ENCODE measurements around the gene CMC1. TPM values are rescaled to one million over a fixed set of nuclear protein-coding genes. Genes with fewer than 3 reads are reported as not detected.
A peak's percentile ranks its signal among the peaks of the same experiment; 100 is the strongest.
"Not testable (repeated sequence)": the region's sequence is repeated elsewhere in the genome, so short reads cannot be mapped to it uniquely, and the experiment has no call there.

The CMC1 gene
- total RNA-seq, 1 experiment from 2014 or later: 15.9 TPM

GRCh38 chr3:28268989-28269388, 27.6 kb downstream of the CMC1 start:
- DNase-seq (ENCODE audit: low read depth, low spot score) (no peak), ATAC-seq (no peak)
- Histone ChIP-seq H3K4me3 (ENCODE audit: low read depth in 2 of 2, low read length in 2 of 2) (no peak overlapping the region), H3K4me1 (ENCODE audit: control insufficient read depth, insufficient read depth, low read length) (no peaks in the 10 kb centered on the region), H3K27ac (ENCODE audit: low read length) (no peak overlapping the region), H3K27me3 (ENCODE audit: control insufficient read depth, insufficient read depth, low read length) (no peaks in the 10 kb centered on the region), H3K36me3 (ENCODE audit: control insufficient read depth, insufficient read depth, low read length) (no peaks in the 10 kb centered on the region), H3K9me3 (ENCODE audit: control insufficient read depth, insufficient read depth, low read depth, low read length) (no peaks in the 10 kb centered on the region)
- ChIA-PET CTCF (interaction anchor here (0.7 kb wide), 1 partner anchor 557 kb away, joined by 4 read pairs; no protein-coding TSS in a partner anchor), POLR2A (no interaction called here)
- no TSS peak for BruUV-seq (replicated peaks)
- intact Hi-C loops (cut with micrococcal nuclease; ENCODE audit: unreplicated experiment): no loop called here
- TF ChIP-seq TCF7L2 (IDR thresholded peaks at IDR 0.05; ENCODE audit: low read depth, low read length) (no peak), SIN3A (IDR thresholded peaks at IDR 0.05; ENCODE audit: borderline replicate concordance, insufficient read depth, low read depth, low read length) (no peak), POLR2AphosphoS5 (IDR thresholded peaks at IDR 0.05; ENCODE audit: low read depth, low read length) (no peak)
- TF ChIP-seq, protein P1, sequence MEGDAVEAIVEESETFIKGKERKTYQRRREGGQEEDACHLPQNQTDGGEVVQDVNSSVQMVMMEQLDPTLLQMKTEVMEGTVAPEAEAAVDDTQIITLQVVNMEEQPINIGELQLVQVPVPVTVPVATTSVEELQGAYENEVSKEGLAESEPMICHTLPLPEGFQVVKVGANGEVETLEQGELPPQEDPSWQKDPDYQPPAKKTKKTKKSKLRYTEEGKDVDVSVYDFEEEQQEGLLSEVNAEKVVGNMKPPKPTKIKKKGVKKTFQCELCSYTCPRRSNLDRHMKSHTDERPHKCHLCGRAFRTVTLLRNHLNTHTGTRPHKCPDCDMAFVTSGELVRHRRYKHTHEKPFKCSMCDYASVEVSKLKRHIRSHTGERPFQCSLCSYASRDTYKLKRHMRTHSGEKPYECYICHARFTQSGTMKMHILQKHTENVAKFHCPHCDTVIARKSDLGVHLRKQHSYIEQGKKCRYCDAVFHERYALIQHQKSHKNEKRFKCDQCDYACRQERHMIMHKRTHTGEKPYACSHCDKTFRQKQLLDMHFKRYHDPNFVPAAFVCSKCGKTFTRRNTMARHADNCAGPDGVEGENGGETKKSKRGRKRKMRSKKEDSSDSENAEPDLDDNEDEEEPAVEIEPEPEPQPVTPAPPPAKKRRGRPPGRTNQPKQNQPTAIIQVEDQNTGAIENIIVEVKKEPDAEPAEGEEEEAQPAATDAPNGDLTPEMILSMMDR (IDR thresholded peaks at IDR 0.05): peak; percentile 18; the same call in 1 of the 2 replicates
- TF ChIP-seq, protein P2, sequence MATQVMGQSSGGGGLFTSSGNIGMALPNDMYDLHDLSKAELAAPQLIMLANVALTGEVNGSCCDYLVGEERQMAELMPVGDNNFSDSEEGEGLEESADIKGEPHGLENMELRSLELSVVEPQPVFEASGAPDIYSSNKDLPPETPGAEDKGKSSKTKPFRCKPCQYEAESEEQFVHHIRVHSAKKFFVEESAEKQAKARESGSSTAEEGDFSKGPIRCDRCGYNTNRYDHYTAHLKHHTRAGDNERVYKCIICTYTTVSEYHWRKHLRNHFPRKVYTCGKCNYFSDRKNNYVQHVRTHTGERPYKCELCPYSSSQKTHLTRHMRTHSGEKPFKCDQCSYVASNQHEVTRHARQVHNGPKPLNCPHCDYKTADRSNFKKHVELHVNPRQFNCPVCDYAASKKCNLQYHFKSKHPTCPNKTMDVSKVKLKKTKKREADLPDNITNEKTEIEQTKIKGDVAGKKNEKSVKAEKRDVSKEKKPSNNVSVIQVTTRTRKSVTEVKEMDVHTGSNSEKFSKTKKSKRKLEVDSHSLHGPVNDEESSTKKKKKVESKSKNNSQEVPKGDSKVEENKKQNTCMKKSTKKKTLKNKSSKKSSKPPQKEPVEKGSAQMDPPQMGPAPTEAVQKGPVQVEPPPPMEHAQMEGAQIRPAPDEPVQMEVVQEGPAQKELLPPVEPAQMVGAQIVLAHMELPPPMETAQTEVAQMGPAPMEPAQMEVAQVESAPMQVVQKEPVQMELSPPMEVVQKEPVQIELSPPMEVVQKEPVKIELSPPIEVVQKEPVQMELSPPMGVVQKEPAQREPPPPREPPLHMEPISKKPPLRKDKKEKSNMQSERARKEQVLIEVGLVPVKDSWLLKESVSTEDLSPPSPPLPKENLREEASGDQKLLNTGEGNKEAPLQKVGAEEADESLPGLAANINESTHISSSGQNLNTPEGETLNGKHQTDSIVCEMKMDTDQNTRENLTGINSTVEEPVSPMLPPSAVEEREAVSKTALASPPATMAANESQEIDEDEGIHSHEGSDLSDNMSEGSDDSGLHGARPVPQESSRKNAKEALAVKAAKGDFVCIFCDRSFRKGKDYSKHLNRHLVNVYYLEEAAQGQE (IDR thresholded peaks at IDR 0.05; ENCODE audit: insufficient read depth in 1 of 2, low read depth in 2 of 2, low read length in 1 of 2): no peak
- in situ Hi-C loops (cut with HindIII; ENCODE audit: low pct_unique_long_range_greater_than_20kb, low sequenced_read_pairs): no loop called here

- in situ Hi-C loops (cut with HindIII; ENCODE audit: low pct_unique_long_range_greater_than_20kb, low sequenced_read_pairs); ATAC-seq; DNase-seq (ENCODE audit: low read depth, low spot score); H3K27me3 ChIP-seq (ENCODE audit: control insufficient read depth, insufficient read depth, low read length); intact Hi-C loops (cut with micrococcal nuclease; ENCODE audit: unreplicated experiment); H3K9me3 ChIP-seq (ENCODE audit: control insufficient read depth, insufficient read depth, low read depth, low read length); H3K36me3 ChIP-seq (ENCODE audit: control insufficient read depth, insufficient read depth, low read length); POLR2A ChIA-PET; H3K4me3 ChIP-seq (ENCODE audit: low read depth in 2 of 2, low read length in 2 of 2); BruUV-seq (replicated peaks); CTCF ChIA-PET; H3K27ac ChIP-seq (ENCODE audit: low read length); H3K4me1 ChIP-seq (ENCODE audit: control insufficient read depth, insufficient read depth, low read length): not testable (repeated sequence)
Measured at GRCh38 chr3:28269884-28270283, 28.5 kb downstream of the CMC1 start.

GRCh38 chr3:28273837-28274236, 32.4 kb downstream of the CMC1 start:
- no peaks in the 10 kb centered on the region for H3K36me3 ChIP-seq (ENCODE audit: control insufficient read depth, insufficient read depth, low read length)
- no peaks in the 10 kb centered on the region for H3K9me3 ChIP-seq (ENCODE audit: control insufficient read depth, insufficient read depth, low read depth, low read length)
- DNase-seq (ENCODE audit: low read depth, low spot score): no peak
- in situ Hi-C loops (cut with HindIII; ENCODE audit: low pct_unique_long_range_greater_than_20kb, low sequenced_read_pairs): no loop called here
- ATAC-seq: no peak
- ChIA-PET POLR2A (no interaction called here), CTCF (no interaction called here)
- TF ChIP-seq POLR2AphosphoS5 (IDR thresholded peaks at IDR 0.05; ENCODE audit: low read depth, low read length) (no peak), TCF7L2 (IDR thresholded peaks at IDR 0.05; ENCODE audit: low read depth, low read length) (no peak)
- TF ChIP-seq, protein P1 (IDR thresholded peaks at IDR 0.05): no peak
- TF ChIP-seq, protein P2 (IDR thresholded peaks at IDR 0.05; ENCODE audit: insufficient read depth in 1 of 2, low read depth in 2 of 2, low read length in 1 of 2): no peak
- H3K27me3 ChIP-seq (ENCODE audit: control insufficient read depth, insufficient read depth, low read length): no peaks in the 10 kb centered on the region
- intact Hi-C loops (cut with micrococcal nuclease; ENCODE audit: unreplicated experiment): no loop called here
- H3K4me3 ChIP-seq (ENCODE audit: low read depth in 2 of 2, low read length in 2 of 2): no peak overlapping the region
- no peaks in the 10 kb centered on the region for H3K4me1 ChIP-seq (ENCODE audit: control insufficient read depth, insufficient read depth, low read length)
- no peak overlapping the region for H3K27ac ChIP-seq (ENCODE audit: low read length)
- BruUV-seq (replicated peaks): no TSS peak
